ENCODE data around the gene EDEM3.

The EDEM3 gene

GRCh38 chr1:184759651-184760050 is 5.0 kb upstream of the EDEM3 start:
- TF ChIP-seq, protein P1, sequence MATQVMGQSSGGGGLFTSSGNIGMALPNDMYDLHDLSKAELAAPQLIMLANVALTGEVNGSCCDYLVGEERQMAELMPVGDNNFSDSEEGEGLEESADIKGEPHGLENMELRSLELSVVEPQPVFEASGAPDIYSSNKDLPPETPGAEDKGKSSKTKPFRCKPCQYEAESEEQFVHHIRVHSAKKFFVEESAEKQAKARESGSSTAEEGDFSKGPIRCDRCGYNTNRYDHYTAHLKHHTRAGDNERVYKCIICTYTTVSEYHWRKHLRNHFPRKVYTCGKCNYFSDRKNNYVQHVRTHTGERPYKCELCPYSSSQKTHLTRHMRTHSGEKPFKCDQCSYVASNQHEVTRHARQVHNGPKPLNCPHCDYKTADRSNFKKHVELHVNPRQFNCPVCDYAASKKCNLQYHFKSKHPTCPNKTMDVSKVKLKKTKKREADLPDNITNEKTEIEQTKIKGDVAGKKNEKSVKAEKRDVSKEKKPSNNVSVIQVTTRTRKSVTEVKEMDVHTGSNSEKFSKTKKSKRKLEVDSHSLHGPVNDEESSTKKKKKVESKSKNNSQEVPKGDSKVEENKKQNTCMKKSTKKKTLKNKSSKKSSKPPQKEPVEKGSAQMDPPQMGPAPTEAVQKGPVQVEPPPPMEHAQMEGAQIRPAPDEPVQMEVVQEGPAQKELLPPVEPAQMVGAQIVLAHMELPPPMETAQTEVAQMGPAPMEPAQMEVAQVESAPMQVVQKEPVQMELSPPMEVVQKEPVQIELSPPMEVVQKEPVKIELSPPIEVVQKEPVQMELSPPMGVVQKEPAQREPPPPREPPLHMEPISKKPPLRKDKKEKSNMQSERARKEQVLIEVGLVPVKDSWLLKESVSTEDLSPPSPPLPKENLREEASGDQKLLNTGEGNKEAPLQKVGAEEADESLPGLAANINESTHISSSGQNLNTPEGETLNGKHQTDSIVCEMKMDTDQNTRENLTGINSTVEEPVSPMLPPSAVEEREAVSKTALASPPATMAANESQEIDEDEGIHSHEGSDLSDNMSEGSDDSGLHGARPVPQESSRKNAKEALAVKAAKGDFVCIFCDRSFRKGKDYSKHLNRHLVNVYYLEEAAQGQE (IDR thresholded peaks at IDR 0.05; ENCODE audit: insufficient read depth in 1 of 2, low read depth in 2 of 2, low read length in 2 of 2), result no peak
- TF ChIP-seq FOXP2 (optimal IDR thresholded peaks at IDR 0.05; ENCODE audit: borderline replicate concordance, extremely low read depth, extremely low read length, insufficient read depth), result no peak
- no peak for TF ChIP-seq POLR2AphosphoS5 (IDR thresholded peaks at IDR 0.05; ENCODE audit: low read depth, low read length)
- TF ChIP-seq TAF1 (IDR thresholded peaks at IDR 0.05; ENCODE audit: borderline replicate concordance, insufficient read depth, low read length), result no peak
- TF ChIP-seq SIN3A (IDR thresholded peaks at IDR 0.05; ENCODE audit: borderline replicate concordance, insufficient read depth, low read length), result no peak

DNA sequence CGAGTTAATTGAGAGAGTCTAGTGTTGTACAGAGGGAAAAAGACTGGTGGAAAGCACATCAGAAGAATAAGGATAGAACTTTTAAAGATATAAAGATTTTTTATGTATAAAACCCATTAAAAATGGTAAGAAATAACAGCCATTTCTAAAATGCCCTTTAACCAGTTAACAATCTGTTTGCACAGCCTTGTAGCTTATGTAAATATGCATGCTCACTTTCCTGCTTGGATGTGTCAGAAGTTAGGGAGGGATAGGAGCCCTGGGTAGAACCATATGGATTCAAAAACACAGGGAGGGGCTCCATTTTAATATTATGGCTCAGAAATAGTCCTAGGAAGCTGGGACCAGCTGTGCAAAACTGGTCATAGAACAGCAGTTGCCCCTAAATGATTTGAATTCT is 4.5 kb upstream of the EDEM3 start:
- TF ChIP-seq TAF1 (IDR thresholded peaks at IDR 0.05; ENCODE audit: borderline replicate concordance, insufficient read depth, low read length), result no peak
- no peak for TF ChIP-seq SIN3A (IDR thresholded peaks at IDR 0.05; ENCODE audit: borderline replicate concordance, insufficient read depth, low read length)
- TF ChIP-seq POLR2AphosphoS5 (IDR thresholded peaks at IDR 0.05; ENCODE audit: low read depth, low read length), result no peak
- no peak for TF ChIP-seq FOXP2 (optimal IDR thresholded peaks at IDR 0.05; ENCODE audit: borderline replicate concordance, extremely low read depth, extremely low read length, insufficient read depth)
- TF ChIP-seq, protein P1 (IDR thresholded peaks at IDR 0.05; ENCODE audit: insufficient read depth in 1 of 2, low read depth in 2 of 2, low read length in 2 of 2), result no peak

- TF ChIP-seq TAF1 (IDR thresholded peaks at IDR 0.05; ENCODE audit: borderline replicate concordance, insufficient read depth, low read length), result no peak
- TF ChIP-seq FOXP2 (optimal IDR thresholded peaks at IDR 0.05; ENCODE audit: borderline replicate concordance, extremely low read depth, extremely low read length, insufficient read depth), result no peak
- TF ChIP-seq, protein P1 (IDR thresholded peaks at IDR 0.05; ENCODE audit: insufficient read depth in 1 of 2, low read depth in 2 of 2, low read length in 2 of 2), result no peak
- TF ChIP-seq SIN3A (IDR thresholded peaks at IDR 0.05; ENCODE audit: borderline replicate concordance, insufficient read depth, low read length), result no peak
Measured at GRCh38 chr1:184757891-184758290, 3.2 kb upstream of the EDEM3 start.

DNA sequence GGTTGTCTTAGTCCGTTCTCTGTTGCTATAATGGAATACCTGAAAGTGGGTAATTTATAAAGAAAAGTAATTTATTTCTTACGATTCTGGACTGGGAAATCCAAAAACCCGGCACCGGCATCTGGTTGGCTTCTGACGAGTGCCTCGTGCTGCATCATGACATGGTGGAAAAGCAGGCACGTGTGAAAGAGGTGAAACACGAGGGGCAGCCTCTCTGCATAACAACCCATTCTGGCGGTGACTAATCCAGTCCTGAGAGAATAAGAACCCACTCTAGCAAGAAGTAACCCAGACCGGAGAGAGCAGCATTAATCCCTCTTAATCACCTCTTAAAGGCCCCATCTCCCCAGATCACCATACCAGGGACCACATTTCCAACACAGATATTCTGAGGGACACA is 2.7 kb upstream of the EDEM3 start:
- TF ChIP-seq, protein P1 (IDR thresholded peaks at IDR 0.05; ENCODE audit: insufficient read depth in 1 of 2, low read depth in 2 of 2, low read length in 2 of 2), result no peak
- TF ChIP-seq SIN3A (IDR thresholded peaks at IDR 0.05; ENCODE audit: borderline replicate concordance, insufficient read depth, low read length), result no peak
- no peak for TF ChIP-seq POLR2AphosphoS5 (IDR thresholded peaks at IDR 0.05; ENCODE audit: low read depth, low read length)
- TF ChIP-seq TAF1 (IDR thresholded peaks at IDR 0.05; ENCODE audit: borderline replicate concordance, insufficient read depth, low read length), result no peak
- TF ChIP-seq FOXP2 (optimal IDR thresholded peaks at IDR 0.05; ENCODE audit: borderline replicate concordance, extremely low read depth, extremely low read length, insufficient read depth), result no peak
